SK-N-SH treated with all-trans-retinoic acid at 6 μM for 48 hours (cell line): ENCODE data around the gene KIF17.

ENCODE experiments used
- ARNTL ChIP-seq: fragments of 450-650 bp; formaldehyde crosslinking; IDR thresholded peaks from 2 replicates; pipeline ENCODE4 v1.5.0; 2020; ENCODE audit warnings: low read depth, mild to moderate bottlenecking, moderate library complexity, borderline replicate concordance
- ESRRG ChIP-seq: fragments of 250-450 bp; sonication (Bioruptor Pico); IDR thresholded peaks from 2 replicates; pipeline ENCODE4 v1.6.1; 2021; ENCODE audit warnings: mild to moderate bottlenecking
- GLIS3 ChIP-seq: fragments of 250-450 bp; sonication (Bioruptor Pico); IDR thresholded peaks from 2 replicates; pipeline ENCODE4 v1.5.0; 2020; ENCODE audit warnings: mild to moderate bottlenecking, moderate library complexity
- ISL1 ChIP-seq: fragments of 250-450 bp; sonication (Bioruptor Pico); IDR thresholded peaks from 2 replicates; pipeline ENCODE4 v2.1.2; 2022; ENCODE audit warnings: mild to moderate bottlenecking, moderate library complexity
- OSR1 ChIP-seq: fragments of 250-450 bp; sonication (Bioruptor Pico); IDR thresholded peaks from 2 replicates; pipeline ENCODE4 v1.8.0; 2022; ENCODE audit warnings: moderate library complexity, mild to moderate bottlenecking, inconsistent platforms
- PPARA ChIP-seq: fragments of 250-450 bp; sonication (Bioruptor Pico); IDR thresholded peaks from 2 replicates; pipeline ENCODE4 v1.5.0; 2020; ENCODE audit warnings: mild to moderate bottlenecking, borderline replicate concordance
- TCF4 ChIP-seq: fragments of 250-450 bp; sonication (Bioruptor Pico); IDR thresholded peaks from 2 replicates; pipeline ENCODE4 v1.8.0; 2021; ENCODE audit warnings: mild to moderate bottlenecking, moderate library complexity, borderline replicate concordance
- TOX ChIP-seq: fragments of 250-450 bp; sonication (Bioruptor Pico); IDR thresholded peaks from 2 replicates; pipeline ENCODE4 v1.8.0; 2021; ENCODE audit warnings: mild to moderate bottlenecking, moderate library complexity, borderline replicate concordance
- ZFP3 ChIP-seq: fragments of 250-450 bp; sonication (Bioruptor Pico); IDR thresholded peaks from 2 replicates; pipeline ENCODE4 v1.5.0; 2020; ENCODE audit warnings: mild to moderate bottlenecking, moderate library complexity
- ZFP30 ChIP-seq: fragments of 450-650 bp; formaldehyde crosslinking; IDR thresholded peaks from 2 replicates; pipeline ENCODE4 v1.5.0; 2022; ENCODE audit warnings: mild to moderate bottlenecking, moderate library complexity
- ZNF70 ChIP-seq: fragments of 450-650 bp; formaldehyde crosslinking; IDR thresholded peaks from 2 replicates; pipeline ENCODE4 v1.5.0; 2020; ENCODE audit warnings: mild to moderate bottlenecking, moderate library complexity
- TF ChIP-seq, protein P1 (sequence below): fragments of 250-450 bp; sonication (Bioruptor Pico); IDR thresholded peaks from 2 replicates; pipeline ENCODE4 v1.5.1; 2020; ENCODE audit warnings: low read depth, mild to moderate bottlenecking, moderate library complexity
- TF ChIP-seq, protein P2 (sequence below): fragments of 250-450 bp; sonication (Bioruptor Pico); IDR thresholded peaks from 2 replicates; pipeline ENCODE4 v1.5.1; 2021; ENCODE audit warnings: mild to moderate bottlenecking, moderate library complexity
- TF ChIP-seq, protein P3 (sequence below): fragments of 250-450 bp; sonication (Bioruptor Pico); IDR thresholded peaks from 2 replicates; pipeline ENCODE4 v1.8.0; 2020; ENCODE audit warnings: mild to moderate bottlenecking, moderate library complexity, borderline replicate concordance

DNA sequence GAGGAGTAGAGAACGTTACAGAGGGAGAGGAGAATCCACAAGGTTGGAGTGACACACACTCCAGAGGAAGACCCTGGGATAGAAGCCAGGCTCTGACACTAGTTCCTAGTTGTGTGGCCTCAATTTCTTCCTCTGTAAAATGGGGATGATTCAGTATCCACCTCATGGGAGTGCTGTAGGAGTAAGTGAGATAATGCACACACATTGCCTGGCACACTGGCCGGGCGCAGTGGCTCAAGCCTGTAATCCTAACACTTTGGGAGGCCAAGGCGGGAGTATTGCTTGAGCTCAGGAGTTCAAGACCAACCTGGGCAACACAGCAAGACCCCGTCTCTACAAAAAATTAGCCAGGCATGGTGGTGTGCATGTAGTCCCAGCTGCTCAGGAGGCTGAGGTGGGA, 8.9 kb downstream of the KIF17 start:
- TF ChIP-seq PPARA (CRISPR knock-in tag): no peak
- TF ChIP-seq, protein P1, sequence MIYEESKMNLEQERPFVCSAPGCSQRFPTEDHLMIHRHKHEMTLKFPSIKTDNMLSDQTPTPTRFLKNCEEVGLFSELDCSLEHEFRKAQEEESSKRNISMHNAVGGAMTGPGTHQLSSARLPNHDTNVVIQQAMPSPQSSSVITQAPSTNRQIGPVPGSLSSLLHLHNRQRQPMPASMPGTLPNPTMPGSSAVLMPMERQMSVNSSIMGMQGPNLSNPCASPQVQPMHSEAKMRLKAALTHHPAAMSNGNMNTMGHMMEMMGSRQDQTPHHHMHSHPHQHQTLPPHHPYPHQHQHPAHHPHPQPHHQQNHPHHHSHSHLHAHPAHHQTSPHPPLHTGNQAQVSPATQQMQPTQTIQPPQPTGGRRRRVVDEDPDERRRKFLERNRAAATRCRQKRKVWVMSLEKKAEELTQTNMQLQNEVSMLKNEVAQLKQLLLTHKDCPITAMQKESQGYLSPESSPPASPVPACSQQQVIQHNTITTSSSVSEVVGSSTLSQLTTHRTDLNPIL (CRISPR knock-in tag): no peak
- no peak for TF ChIP-seq ISL1 (CRISPR knock-in tag)
- TF ChIP-seq, protein P2, sequence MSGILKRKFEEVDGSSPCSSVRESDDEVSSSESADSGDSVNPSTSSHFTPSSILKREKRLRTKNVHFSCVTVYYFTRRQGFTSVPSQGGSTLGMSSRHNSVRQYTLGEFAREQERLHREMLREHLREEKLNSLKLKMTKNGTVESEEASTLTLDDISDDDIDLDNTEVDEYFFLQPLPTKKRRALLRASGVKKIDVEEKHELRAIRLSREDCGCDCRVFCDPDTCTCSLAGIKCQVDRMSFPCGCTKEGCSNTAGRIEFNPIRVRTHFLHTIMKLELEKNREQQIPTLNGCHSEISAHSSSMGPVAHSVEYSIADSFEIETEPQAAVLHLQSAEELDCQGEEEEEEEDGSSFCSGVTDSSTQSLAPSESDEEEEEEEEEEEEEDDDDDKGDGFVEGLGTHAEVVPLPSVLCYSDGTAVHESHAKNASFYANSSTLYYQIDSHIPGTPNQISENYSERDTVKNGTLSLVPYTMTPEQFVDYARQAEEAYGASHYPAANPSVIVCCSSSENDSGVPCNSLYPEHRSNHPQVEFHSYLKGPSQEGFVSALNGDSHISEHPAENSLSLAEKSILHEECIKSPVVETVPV (CRISPR knock-in tag): no peak
- TF ChIP-seq ZFP30: no peak
- TF ChIP-seq ZNF70 (CRISPR knock-in tag): no peak
- TF ChIP-seq GLIS3: no peak
- TF ChIP-seq ARNTL (CRISPR knock-in tag): no peak
- TF ChIP-seq TOX (CRISPR knock-in tag): no peak
- no peak for TF ChIP-seq TCF4 (CRISPR knock-in tag)
- TF ChIP-seq, protein P3, sequence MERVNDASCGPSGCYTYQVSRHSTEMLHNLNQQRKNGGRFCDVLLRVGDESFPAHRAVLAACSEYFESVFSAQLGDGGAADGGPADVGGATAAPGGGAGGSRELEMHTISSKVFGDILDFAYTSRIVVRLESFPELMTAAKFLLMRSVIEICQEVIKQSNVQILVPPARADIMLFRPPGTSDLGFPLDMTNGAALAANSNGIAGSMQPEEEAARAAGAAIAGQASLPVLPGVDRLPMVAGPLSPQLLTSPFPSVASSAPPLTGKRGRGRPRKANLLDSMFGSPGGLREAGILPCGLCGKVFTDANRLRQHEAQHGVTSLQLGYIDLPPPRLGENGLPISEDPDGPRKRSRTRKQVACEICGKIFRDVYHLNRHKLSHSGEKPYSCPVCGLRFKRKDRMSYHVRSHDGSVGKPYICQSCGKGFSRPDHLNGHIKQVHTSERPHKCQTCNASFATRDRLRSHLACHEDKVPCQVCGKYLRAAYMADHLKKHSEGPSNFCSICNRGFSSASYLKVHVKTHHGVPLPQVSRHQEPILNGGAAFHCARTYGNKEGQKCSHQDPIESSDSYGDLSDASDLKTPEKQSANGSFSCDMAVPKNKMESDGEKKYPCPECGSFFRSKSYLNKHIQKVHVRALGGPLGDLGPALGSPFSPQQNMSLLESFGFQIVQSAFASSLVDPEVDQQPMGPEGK: no peak
- TF ChIP-seq OSR1 (CRISPR knock-in tag): no peak
- TF ChIP-seq ZFP3: no peak
- no peak for TF ChIP-seq ESRRG (CRISPR knock-in tag)
